Bone marrow (tissue), 2 donors: ENCODE data around the gene BNC2.

ENCODE experiments used
- DNase-seq, 2 donors: peaks; one replicate each; lab custom pipeline; 2025; lab: John Stamatoyannopoulos, UW

BNC2 gene

DNA sequence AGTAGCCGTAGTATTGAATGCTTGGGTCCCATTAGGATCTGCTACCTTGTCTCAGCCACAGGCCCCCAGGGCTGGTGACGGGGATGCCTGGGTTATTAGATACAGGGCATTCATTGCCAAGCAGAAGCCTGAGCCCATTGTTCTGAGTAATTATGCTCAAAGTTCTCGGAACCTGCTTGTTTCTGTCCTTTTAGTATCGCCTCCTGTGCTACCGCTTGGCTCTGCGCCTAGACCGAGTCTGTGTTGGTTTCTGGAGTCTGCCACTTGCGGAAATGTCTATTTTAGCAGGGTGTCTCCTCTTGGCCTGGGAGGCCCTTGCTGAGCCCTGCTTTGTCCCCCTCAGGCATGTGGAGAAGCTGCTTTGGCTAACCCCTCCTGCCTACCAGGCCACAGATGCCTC is 506.1 kb downstream of the BNC2 start:
- no peak for DNase-seq

DNA sequence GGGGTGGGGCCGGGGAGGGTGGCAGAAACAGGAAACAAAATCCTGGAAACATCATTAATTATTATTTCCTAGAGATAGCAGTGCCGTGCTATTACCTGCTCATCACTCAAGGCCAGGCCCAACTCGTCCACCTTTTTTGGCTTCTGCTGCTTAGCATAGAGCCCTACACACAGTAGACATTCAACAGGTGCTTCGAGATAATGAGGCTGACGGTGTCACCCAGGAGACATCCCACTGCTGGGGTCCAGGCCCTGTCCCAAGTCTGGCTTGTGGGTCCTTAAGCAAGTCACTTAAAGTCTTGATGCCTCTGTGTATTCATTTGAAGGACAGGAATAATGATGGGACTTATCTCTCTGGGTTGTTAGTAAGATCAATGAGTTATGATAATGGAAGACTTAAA is 506.6 kb downstream of the BNC2 start:
- DNase-seq: no peak

DNA sequence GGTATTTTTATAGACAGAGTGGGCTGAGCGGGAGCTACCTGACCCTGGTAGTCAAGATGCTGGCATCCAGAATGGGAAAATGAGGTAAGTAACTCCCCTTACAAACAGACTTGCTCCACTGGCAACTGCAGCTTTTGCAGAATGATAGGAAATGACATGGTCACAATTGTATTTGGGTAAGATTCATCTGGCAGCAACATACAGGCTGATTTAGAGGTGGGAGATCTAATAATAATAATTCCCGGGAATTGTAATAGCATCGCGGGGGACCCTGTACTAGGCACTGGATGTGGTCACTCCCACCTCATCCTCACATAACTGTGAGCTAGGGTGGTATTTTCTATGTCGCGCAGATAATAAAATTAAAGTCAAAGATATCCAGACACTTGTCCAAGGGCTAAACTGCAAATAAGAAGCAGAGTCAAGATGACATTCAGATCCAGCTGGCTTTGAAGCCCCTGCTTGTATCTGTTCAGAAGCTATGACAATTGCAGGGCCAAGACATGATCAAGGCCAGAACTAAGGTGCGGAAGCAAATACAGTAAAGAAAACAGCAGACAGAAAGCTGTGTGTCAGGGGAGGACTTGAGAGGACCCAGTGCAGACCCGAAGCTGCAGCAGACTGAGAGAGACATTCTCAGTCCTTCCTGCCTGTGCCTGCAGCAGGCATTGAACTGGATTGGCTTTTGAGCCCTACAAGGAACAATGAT is 507.2 kb downstream of the BNC2 start:
- no peak for DNase-seq

DNA sequence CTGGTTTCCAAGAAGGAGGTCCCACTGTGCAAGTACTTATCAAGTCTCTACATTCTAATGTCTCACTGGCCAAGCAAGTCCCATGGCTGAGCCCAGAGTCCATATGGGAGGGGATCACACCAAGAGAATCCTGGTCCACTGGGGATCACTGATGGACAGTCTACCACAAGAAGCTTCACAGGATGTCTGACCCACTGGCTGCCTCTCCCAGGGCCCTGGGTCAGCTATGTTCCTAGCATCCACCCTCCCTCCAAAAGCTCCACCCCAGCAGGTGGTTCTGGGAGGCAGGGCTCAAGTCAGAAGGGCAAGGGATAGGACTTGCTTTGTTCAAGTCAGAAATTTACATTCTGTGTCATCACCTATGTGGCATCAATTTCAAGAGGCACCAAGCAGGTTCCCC is 508.5 kb downstream of the BNC2 start:
- DNase-seq: no peak

DNA sequence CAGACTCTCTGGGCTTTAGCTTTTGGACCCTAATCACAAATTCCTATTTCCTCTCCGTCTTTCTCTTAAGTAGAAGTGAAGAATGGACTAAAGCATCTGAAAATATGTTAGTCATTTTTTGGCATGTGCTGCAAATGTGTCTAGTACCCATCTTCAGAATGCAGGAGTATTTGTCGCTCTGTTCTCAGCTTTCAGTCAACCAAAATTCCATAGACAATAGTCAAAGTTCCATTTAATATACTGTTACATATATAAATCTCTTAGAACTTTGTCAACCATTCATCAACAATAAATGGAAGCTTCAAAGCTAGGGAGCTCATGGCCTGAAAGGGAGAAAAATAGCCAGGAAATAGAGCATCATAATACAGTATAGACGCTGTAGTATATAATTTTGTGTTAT is 509.4 kb downstream of the BNC2 start:
- DNase-seq: no peak

DNA sequence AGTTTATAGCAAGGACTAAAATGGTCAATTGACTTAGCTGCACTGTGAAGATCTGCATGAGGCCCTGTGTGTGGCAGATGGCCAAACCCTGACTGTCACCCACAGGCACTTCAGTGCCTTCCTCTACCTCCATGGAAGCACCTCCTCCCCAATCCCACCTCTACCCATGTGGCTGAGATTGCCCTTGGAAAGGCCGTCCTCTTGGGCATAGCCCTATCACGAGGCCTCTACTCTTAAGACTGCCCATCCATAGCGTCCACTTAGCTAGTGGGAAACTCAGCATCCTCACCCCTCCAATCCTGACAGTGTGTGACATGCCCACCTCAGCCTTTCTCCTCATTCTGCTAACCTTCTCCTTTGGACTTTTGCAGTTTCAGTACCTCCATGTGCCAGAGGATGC is 510.2 kb downstream of the BNC2 start:
- no peak for DNase-seq
